SK-N-SH treated with all-trans-retinoic acid at 6 μM for 48 hours (cell line): ENCODE results near the gene CCM2L.

ENCODE experiments used
- ATAC-seq: fragments of 200-7000 bp; cut with Tn5 transposase; 3 replicates; pipeline ENCODE4 v1.9.1; 2020; ENCODE audit warnings: mild to moderate bottlenecking, moderate library complexity
- ARNTL ChIP-seq: fragments of 450-650 bp; formaldehyde crosslinking; IDR thresholded peaks from 2 replicates; pipeline ENCODE4 v1.5.0; 2020; ENCODE audit warnings: low read depth, mild to moderate bottlenecking, moderate library complexity, borderline replicate concordance
- BACH2 ChIP-seq: fragments of 250-450 bp; sonication (Bioruptor Pico); IDR thresholded peaks from 2 replicates; pipeline ENCODE4 v1.9.0; 2021; ENCODE audit warnings: mild to moderate bottlenecking, borderline replicate concordance
- CSDC2 ChIP-seq: fragments of 250-450 bp; sonication (Bioruptor Pico); IDR thresholded peaks from 2 replicates; pipeline ENCODE4 v1.5.0; 2020; ENCODE audit warnings: mild to moderate bottlenecking, moderate library complexity
- CSRNP3 ChIP-seq: fragments of 250-450 bp; sonication (Bioruptor Pico); IDR thresholded peaks from 2 replicates; pipeline ENCODE4 v1.5.1; 2021; ENCODE audit warnings: mild to moderate bottlenecking, moderate library complexity
- ESRRG ChIP-seq: fragments of 250-450 bp; sonication (Bioruptor Pico); IDR thresholded peaks from 2 replicates; pipeline ENCODE4 v1.6.1; 2021; ENCODE audit warnings: mild to moderate bottlenecking
- GLIS3 ChIP-seq: fragments of 250-450 bp; sonication (Bioruptor Pico); IDR thresholded peaks from 2 replicates; pipeline ENCODE4 v1.5.0; 2020; ENCODE audit warnings: mild to moderate bottlenecking, moderate library complexity
- ISL1 ChIP-seq: fragments of 250-450 bp; sonication (Bioruptor Pico); IDR thresholded peaks from 2 replicates; pipeline ENCODE4 v2.1.2; 2022; ENCODE audit warnings: mild to moderate bottlenecking, moderate library complexity
- OSR1 ChIP-seq: fragments of 250-450 bp; sonication (Bioruptor Pico); IDR thresholded peaks from 2 replicates; pipeline ENCODE4 v1.8.0; 2022; ENCODE audit warnings: moderate library complexity, mild to moderate bottlenecking, inconsistent platforms
- PATZ1 ChIP-seq: fragments of 250-450 bp; sonication (Bioruptor Pico); IDR thresholded peaks from 2 replicates; pipeline ENCODE4 v1.8.0; 2020; ENCODE audit warnings: mild to moderate bottlenecking, moderate library complexity, borderline replicate concordance
- SNAI2 ChIP-seq: fragments of 250-450 bp; sonication (Bioruptor Pico); IDR thresholded peaks from 2 replicates; pipeline ENCODE4 v1.5.0; 2020; ENCODE audit warnings: mild to moderate bottlenecking, moderate library complexity
- TCF4 ChIP-seq: fragments of 250-450 bp; sonication (Bioruptor Pico); IDR thresholded peaks from 2 replicates; pipeline ENCODE4 v1.8.0; 2021; ENCODE audit warnings: mild to moderate bottlenecking, moderate library complexity, borderline replicate concordance
- TOX ChIP-seq: fragments of 250-450 bp; sonication (Bioruptor Pico); IDR thresholded peaks from 2 replicates; pipeline ENCODE4 v1.8.0; 2021; ENCODE audit warnings: mild to moderate bottlenecking, moderate library complexity, borderline replicate concordance
- ZFP3 ChIP-seq: fragments of 250-450 bp; sonication (Bioruptor Pico); IDR thresholded peaks from 2 replicates; pipeline ENCODE4 v1.5.0; 2020; ENCODE audit warnings: mild to moderate bottlenecking, moderate library complexity
- ZFP30 ChIP-seq: fragments of 450-650 bp; formaldehyde crosslinking; IDR thresholded peaks from 2 replicates; pipeline ENCODE4 v1.5.0; 2022; ENCODE audit warnings: mild to moderate bottlenecking, moderate library complexity
- ZNF565 ChIP-seq: fragments of 450-650 bp; formaldehyde crosslinking; conservative IDR thresholded peaks from 2 replicates; pipeline ENCODE4 v1.5.0; 2020; ENCODE audit warnings: low read depth, mild to moderate bottlenecking, moderate library complexity
- ZNF70 ChIP-seq: fragments of 450-650 bp; formaldehyde crosslinking; IDR thresholded peaks from 2 replicates; pipeline ENCODE4 v1.5.0; 2020; ENCODE audit warnings: mild to moderate bottlenecking, moderate library complexity
- ZNF8 ChIP-seq: fragments of 450-650 bp; formaldehyde crosslinking; IDR thresholded peaks from 2 replicates; pipeline ENCODE4 v1.5.0; 2020; ENCODE audit warnings: mild to moderate bottlenecking, moderate library complexity
- TF ChIP-seq, protein P1 (sequence below): fragments of 250-450 bp; sonication (Bioruptor Pico); IDR thresholded peaks from 2 replicates; pipeline ENCODE4 v1.5.1; 2020; ENCODE audit warnings: low read depth, mild to moderate bottlenecking, moderate library complexity
- TF ChIP-seq, protein P2 (sequence below): fragments of 250-450 bp; sonication (Bioruptor Pico); IDR thresholded peaks from 2 replicates; pipeline ENCODE4 v1.8.0; 2021; ENCODE audit warnings: low read depth, mild to moderate bottlenecking, moderate library complexity, borderline replicate concordance

Gene CCM2L

DNA sequence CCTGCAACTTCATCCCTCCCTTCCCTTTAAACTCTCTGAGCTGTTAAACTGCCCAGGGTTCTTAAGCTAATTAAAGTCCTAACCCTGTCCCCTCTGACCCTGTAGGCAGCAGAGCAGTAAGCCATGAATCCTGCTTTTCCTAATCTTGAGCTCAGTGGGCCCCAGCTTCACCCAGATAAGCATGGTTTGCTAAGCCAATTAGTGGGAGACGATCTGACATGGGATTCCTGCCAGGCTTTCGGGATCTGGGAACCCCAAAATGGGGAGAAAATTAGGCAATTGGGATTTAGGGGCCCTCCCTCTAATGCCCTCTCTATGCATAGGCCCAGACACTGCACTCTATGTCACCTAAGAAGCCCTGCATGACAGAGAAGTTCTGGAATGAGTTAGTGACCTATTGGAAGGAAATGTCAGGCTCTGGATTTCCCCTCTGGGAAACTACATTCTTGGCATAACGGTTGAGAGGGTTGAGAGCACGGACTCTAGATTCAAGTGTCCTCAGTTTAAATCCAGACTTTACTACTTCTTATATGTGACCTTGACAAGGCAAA is 37.7 kb upstream of the CCM2L start:
- ATAC-seq = no peak
- TF ChIP-seq CSDC2 (CRISPR knock-in tag) (no peak), ZFP3 (CRISPR knock-in tag) (no peak), OSR1 (CRISPR knock-in tag) (no peak), ISL1 (CRISPR knock-in tag) (no peak), TOX (CRISPR knock-in tag) (no peak), TCF4 (CRISPR knock-in tag) (no peak), CSRNP3 (CRISPR knock-in tag) (no peak), GLIS3 (CRISPR knock-in tag) (no peak), ZNF70 (CRISPR knock-in tag) (no peak), SNAI2 (CRISPR knock-in tag) (no peak), ZNF565 (CRISPR knock-in tag) (no peak), PATZ1 (CRISPR knock-in tag) (no peak), ARNTL (CRISPR knock-in tag) (no peak)

- TF ChIP-seq ZNF8 (CRISPR knock-in tag) (no peak), CSRNP3 (CRISPR knock-in tag) (no peak)
- ATAC-seq = no peak
Observed at GRCh38 chr20:31974296-31974695, 35.9 kb upstream of the CCM2L start.

GRCh38 chr20:31974951-31975487 is 35.2 kb upstream of the CCM2L start:
- TF ChIP-seq CSDC2 (CRISPR knock-in tag) = no peak
- TF ChIP-seq ZNF8 (CRISPR knock-in tag) = no peak
- TF ChIP-seq ZNF565 (CRISPR knock-in tag) = no peak
- TF ChIP-seq ZFP30 = no peak
- TF ChIP-seq, protein P1, sequence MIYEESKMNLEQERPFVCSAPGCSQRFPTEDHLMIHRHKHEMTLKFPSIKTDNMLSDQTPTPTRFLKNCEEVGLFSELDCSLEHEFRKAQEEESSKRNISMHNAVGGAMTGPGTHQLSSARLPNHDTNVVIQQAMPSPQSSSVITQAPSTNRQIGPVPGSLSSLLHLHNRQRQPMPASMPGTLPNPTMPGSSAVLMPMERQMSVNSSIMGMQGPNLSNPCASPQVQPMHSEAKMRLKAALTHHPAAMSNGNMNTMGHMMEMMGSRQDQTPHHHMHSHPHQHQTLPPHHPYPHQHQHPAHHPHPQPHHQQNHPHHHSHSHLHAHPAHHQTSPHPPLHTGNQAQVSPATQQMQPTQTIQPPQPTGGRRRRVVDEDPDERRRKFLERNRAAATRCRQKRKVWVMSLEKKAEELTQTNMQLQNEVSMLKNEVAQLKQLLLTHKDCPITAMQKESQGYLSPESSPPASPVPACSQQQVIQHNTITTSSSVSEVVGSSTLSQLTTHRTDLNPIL (CRISPR knock-in tag) = no peak
- no peak for TF ChIP-seq ZFP3 (CRISPR knock-in tag)
- ATAC-seq = no peak

GRCh38 chr20:31975874-31976273 is 34.4 kb upstream of the CCM2L start:
- no peak for ATAC-seq
- no peak for TF ChIP-seq CSDC2 (CRISPR knock-in tag)
- TF ChIP-seq ZNF8 (CRISPR knock-in tag) = no peak
- no peak for TF ChIP-seq PATZ1 (CRISPR knock-in tag)
- TF ChIP-seq CSRNP3 (CRISPR knock-in tag) = no peak
- no peak for TF ChIP-seq ZNF565 (CRISPR knock-in tag)
- TF ChIP-seq, protein P2, sequence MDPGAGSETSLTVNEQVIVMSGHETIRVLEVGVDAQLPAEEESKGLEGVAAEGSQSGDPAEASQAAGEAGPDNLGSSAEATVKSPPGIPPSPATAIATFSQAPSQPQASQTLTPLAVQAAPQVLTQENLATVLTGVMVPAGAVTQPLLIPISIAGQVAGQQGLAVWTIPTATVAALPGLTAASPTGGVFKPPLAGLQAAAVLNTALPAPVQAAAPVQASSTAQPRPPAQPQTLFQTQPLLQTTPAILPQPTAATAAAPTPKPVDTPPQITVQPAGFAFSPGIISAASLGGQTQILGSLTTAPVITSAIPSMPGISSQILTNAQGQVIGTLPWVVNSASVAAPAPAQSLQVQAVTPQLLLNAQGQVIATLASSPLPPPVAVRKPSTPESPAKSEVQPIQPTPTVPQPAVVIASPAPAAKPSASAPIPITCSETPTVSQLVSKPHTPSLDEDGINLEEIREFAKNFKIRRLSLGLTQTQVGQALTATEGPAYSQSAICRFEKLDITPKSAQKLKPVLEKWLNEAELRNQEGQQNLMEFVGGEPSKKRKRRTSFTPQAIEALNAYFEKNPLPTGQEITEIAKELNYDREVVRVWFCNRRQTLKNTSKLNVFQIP (CRISPR knock-in tag) = no peak
- TF ChIP-seq SNAI2 (CRISPR knock-in tag) = no peak
- TF ChIP-seq ZFP3 (CRISPR knock-in tag) = no peak
- no peak for TF ChIP-seq ESRRG (CRISPR knock-in tag)
- TF ChIP-seq ZFP30 = no peak
- TF ChIP-seq BACH2 (CRISPR knock-in tag) = no peak
- TF ChIP-seq, protein P1 (CRISPR knock-in tag) = no peak
- TF ChIP-seq TCF4 (CRISPR knock-in tag) = no peak
